ENCODE results near the gene DUS4L. TPM values are rescaled to one million over a fixed set of nuclear protein-coding genes. Genes with fewer than 3 reads are reported as not detected.

DUS4L gene
- total and polyA plus RNA-seq, 8 donors = 4.0 to 14.5 (median 6.5) TPM; not detected in 2

- Histone ChIP-seq H3K27me3 (no peaks in the 10 kb centered on the region), H3K4me3 (no peak overlapping the region), H3K27ac (no peak overlapping the region), H3K36me3 (peaks cover 24 to 75% (median 64%) of the 10 kb centered on the region in 4 donors), H3K4me1 (no peaks in the 10 kb centered on the region), H3K9me3 (peaks cover 0 to 16% (median 8%) of the 10 kb centered on the region in 4 donors)
- DNase-seq = no peak
- no peak for TF ChIP-seq POLR2A (IDR thresholded peaks at IDR 0.05)
- no peak for TF ChIP-seq CTCF (IDR thresholded peaks at IDR 0.05)
- no peak for TF ChIP-seq POLR2AphosphoS5 (IDR thresholded peaks at IDR 0.05)
- intact Hi-C loops (cut with DNase I; ENCODE audit: low total_unique reads) = no loop called here
- 95 to 100% (median 98%) methylated on average over 4 of the region's 4 CpGs for WGBS, 5 donors
These were observed 18.8 kb upstream of the DUS4L start for GRCh38 chr7:107544848-107545591.

- Histone ChIP-seq H3K36me3 (peaks cover 7 to 67% (median 55%) of the 10 kb centered on the region in 4 donors), H3K9me3 (no peaks in the 10 kb centered on the region), H3K4me1 (peaks cover 0 to 17% (median 0%) of the 10 kb centered on the region in 4 donors), H3K4me3 (no peak overlapping the region), H3K27me3 (no peaks in the 10 kb centered on the region), H3K27ac (no peak overlapping the region)
- intact Hi-C loops (cut with DNase I; ENCODE audit: low total_unique reads) = no loop called here
- DNase-seq = no peak
- no peak for TF ChIP-seq EP300 (IDR thresholded peaks at IDR 0.05)
- TF ChIP-seq POLR2A (IDR thresholded peaks at IDR 0.05) = no peak
- no peak for TF ChIP-seq POLR2AphosphoS5 (IDR thresholded peaks at IDR 0.05)
- TF ChIP-seq CTCF (IDR thresholded peaks at IDR 0.05) = no peak
- WGBS, 5 donors = 96 to 100% (median 98%) methylated on average over 1 of the region's 1 CpG
These were observed 11.8 kb upstream of the DUS4L start for GRCh38 chr7:107551936-107552335.

- H3K27me3 ChIP-seq = no peaks in the 10 kb centered on the region
- H3K4me3 ChIP-seq = no peak overlapping the region
- WGBS, 5 donors = 93 to 98% (median 96%) methylated on average over 3 of the region's 3 CpGs
- TF ChIP-seq EP300 (IDR thresholded peaks at IDR 0.05) (no peak), POLR2AphosphoS5 (IDR thresholded peaks at IDR 0.05) (no peak), CTCF (IDR thresholded peaks at IDR 0.05) (no peak), POLR2A (IDR thresholded peaks at IDR 0.05) (no peak)
- no peak overlapping the region for H3K27ac ChIP-seq
- H3K9me3 ChIP-seq = no peaks in the 10 kb centered on the region
- peaks cover 6 to 35% (median 12%) of the 10 kb centered on the region in 4 donors for H3K4me1 ChIP-seq
- H3K36me3 ChIP-seq = peaks cover 0 to 56% (median 51%) of the 10 kb centered on the region in 4 donors
- DNase-seq = no peak
- intact Hi-C loops (cut with DNase I; ENCODE audit: low total_unique reads) = no loop called here
These were observed 7.9 kb upstream of the DUS4L start for GRCh38 chr7:107555893-107556292.

GRCh38 chr7:107559864-107560263 lies 3.9 kb upstream of the DUS4L start:
- no peak for DNase-seq
- intact Hi-C loops (cut with DNase I; ENCODE audit: low total_unique reads) = no loop called here
- no peaks in the 10 kb centered on the region for H3K27me3 ChIP-seq
- H3K36me3 ChIP-seq = peaks cover 0 to 30% (median 26%) of the 10 kb centered on the region in 4 donors
- H3K4me3 ChIP-seq = no peak overlapping the region
- no peaks in the 10 kb centered on the region for H3K9me3 ChIP-seq
- no peak for TF ChIP-seq POLR2AphosphoS5 (IDR thresholded peaks at IDR 0.05)
- TF ChIP-seq POLR2A (IDR thresholded peaks at IDR 0.05) = no peak
- peak overlapping the region in 3 of 5 donors; percentile 19 to 25 (median 25) for H3K27ac ChIP-seq
- peaks cover 27 to 47% (median 42%) of the 10 kb centered on the region in 4 donors for H3K4me1 ChIP-seq
- 56 to 64% (median 59%) methylated on average over 2 of the region's 2 CpGs for WGBS, 5 donors
